ENCODE data around the gene RNF130.
"Not testable (repeated sequence)": the region's sequence is repeated elsewhere in the genome, so short reads cannot be mapped to it uniquely, and the experiment has no call there.

The RNF130 gene

DNA sequence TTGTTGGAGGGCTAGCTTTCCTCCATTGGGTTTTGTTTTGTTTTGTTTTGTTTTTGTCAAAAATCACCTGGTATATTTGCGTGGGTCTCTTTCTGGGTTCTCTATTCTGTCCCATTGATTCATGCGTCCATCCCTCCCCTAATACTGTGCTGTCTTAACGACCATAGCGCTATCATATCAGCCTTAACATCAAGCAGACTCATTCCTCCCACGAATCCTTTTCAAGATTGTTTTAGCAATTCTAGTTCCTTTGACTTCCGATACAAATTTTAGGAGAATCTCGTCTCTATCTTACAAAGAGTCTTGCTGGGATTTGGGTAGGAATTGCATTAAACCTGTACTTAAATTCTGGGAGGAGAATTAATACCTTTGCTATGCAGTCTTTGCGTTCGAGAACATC is 31.1 kb upstream of the RNF130 start:
- FAIRE-seq, result no peak

DNA sequence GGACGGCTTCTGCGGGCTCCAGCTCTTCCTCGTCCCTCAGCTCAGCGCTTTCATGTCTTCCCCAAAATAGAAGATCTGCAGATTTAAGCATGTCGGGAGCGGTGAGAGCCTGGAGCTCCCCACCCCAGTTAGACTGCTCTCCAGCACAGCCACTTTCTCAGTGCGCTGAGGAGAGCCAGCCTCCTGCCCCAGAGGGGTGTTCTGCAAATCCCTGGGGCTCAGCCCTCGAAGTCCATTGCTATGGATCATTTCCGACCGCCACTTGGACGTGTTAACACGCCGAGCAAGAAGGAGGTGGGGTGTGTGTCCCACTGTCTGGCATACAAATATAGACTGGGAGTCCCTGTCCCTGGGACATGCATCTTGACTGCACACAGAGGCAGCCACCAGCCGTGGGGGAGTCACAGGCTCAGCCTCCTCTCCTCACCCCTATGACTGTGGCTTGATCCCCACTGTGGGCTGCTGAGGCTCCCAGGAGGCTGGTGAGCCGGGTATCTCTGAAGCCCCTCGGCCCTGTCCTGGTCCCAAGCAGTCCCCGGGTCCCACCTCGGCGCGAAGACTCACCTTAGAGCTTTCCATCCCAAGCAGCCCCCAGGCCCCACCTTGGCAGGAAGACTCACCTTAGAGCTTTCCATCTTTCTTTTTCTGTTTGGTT is 30.0 kb upstream of the RNF130 start:
- no peak for FAIRE-seq

DNA sequence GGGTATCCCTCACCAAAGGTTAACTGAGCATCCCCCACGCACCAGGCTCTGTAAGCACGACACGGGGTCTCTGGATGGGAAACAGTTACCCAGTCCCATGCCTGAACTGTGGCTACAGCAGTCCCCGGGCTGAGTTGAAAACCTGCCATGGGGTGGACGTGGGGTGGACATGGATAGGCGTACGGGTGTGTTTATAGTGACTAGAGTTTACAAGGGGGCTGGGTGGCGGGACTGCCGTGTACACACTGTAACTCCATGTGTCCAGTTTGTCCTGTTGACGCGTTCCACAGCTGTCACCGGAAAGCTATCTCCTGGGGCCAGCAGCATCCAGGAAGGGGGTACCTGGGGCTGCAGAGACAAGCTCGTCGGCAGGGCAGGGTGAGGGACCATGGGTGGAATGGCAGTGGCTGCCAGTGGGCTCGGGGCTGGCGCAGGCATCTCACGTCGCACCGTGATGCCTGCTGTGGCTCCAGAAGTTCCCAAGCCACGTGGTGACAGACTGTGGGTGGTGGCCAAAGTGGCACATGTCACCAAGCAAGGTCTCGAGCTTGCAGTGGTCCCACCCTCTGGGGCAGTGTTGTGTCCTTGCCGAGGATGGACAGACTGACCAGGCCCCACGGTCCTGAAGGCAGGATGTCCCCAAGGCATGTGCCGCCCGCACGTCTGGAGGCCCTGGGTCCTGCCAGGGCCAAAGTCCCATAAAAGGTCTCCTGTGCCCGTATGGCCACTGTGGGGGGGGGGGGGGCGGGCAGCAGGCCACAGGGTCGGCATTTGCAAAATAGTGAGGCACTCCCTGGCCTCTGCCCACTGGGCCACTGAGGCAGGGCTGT is 29.3 kb upstream of the RNF130 start:
- FAIRE-seq, result no peak

DNA sequence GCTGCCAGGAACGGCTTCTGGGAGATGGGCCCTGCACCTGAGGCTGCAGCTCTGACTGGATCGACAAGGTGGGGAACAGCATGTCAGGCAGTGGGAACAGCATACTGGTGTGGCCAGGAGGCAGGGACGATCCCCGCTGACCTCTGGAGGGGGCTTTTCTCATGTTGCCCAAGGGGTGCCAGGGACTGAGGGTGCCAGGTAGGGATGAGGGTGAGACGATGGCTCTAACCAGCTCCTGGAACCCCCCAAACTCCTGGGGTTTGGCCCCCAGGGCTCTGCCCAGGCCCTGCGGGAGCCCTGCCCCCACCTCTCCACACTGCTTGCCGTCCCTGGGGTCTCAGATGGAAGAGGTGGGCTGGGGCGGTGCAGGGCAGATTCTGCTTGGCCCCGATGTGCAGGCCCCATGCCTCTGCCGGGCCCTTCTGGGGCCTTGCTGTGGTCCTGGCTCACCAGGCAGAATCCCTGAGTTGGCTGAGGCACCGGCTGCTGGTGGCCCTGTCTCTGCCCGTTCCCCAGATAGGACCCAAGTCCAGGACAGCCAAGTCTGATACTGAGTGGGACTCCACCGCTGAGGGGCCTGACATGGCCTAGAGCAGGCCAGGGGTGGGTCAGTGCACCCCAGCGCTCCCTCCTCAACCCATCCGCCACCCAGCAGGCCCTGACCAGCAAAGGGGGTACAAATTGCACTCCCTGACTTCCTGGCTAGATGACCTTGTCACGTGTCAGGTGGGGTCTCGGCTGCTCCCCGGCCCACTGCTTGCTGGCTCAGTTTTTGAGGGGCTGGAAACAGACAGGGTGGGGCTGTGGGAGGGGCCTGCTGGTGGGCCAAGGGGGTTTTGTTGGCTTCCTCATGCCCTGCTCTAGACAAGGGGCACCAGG is 28.4 kb upstream of the RNF130 start:
- FAIRE-seq, result no peak

DNA sequence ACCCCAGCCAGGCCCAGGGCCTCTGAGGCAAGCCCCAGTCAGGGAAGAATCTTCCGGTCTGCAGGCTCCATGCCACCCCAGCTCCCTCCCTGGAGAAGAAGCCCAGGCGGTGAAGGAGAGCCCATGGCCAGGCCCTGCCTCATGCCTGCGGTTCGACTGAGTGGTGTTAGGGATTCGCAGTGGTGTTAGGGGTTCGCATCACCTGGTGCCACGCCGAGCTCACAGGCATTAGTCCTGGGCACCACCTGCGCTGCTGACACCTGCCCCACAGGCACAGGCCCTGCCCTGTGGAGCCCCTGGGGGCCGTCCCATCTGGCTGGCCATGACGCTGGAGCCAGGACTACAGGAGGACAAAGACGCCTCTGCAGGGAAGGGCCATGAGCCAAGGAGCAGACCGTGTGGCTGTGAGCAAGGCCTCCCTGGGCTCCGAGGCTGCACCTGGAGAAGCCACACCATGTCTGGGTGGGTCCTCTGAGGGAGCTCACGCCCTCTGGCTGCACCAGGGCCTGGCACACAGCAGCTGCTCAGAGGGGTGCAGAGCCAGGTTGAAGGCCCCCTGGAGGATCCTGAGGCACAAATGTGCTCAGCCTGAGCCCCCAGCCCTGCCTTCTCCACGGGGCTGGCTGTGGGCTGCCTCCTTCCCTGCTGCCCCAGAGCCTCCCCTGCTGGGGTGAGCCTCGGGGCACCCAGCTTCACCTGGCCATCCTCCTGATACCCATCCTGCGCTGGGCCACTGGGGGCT is 27.6 kb upstream of the RNF130 start:
- FAIRE-seq, result no peak

DNA sequence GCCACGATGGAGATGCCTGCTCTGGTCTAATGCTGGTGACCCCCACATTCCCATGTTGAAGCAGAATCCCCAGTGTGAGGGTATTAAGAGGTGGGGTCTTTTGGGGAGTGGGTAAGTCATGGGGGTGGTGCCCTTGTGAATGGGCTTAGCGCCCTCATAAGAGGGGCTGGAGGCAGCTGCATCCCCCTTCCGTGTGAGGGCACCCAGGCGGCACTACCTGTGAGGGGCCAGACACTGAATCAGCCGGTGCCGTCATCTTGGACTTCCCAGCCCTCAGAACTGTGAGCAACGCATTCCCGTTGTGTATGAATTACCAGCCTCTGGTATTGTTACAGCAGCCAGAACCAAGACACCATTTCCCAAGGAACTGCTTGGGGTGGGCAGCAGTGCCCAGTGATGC is 27.0 kb upstream of the RNF130 start:
- no peak for FAIRE-seq

DNA sequence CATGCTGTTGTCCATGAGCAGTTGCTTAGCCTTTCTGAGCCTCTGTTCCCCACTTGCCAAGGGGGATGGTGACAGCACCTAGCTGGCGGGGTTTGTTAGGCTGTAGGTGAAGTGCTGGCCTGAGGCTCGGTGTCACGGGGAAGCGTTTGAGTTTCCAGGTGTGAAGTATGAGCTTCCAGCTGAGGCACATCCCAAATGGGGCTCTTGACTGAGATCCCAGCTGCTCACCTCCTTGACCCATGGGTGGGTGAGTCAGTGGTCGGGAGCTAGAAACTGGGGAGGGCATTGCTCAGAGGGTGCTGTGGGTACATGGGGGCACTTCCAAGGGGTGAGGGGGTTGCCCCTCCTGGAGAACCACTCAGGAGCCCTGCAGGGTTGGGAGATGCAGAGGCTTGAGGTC is 26.4 kb upstream of the RNF130 start:
- no peak for FAIRE-seq

DNA sequence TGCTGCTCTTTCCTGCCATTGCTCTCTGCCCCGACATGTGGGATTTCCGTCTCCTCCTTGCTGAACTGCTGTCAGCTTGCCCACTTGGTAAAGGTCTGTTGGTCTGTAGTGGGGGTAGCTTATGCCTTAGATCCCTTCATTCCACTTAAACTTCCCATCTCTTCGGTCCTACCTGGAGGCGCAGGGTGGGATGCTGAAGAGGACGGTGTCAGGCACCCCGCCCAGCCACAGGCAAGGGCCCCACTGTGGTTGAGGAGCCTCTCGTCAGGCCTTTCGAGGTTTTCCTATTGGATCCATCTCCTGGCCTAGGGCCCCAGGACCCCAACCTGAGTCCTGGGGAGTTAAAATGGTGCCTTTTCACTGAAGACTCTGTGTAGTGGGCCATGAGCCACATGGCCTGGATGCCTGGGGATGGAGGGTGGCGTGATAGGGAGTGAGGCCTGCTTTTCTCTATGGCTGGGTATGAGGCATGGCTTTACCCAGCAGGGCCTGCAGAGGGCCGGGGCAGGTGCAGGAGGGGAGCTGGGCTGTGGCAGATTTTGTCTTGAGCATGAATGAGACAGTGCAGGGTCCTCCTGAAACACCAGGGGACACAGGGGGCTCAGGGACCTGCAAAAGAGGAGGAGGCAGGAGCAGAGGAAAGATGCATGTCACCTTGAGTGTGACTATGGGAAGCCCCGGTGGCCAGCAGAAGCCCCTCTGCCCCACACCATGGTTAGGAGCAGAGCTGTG is 25.8 kb upstream of the RNF130 start:
- no peak for FAIRE-seq

DNA sequence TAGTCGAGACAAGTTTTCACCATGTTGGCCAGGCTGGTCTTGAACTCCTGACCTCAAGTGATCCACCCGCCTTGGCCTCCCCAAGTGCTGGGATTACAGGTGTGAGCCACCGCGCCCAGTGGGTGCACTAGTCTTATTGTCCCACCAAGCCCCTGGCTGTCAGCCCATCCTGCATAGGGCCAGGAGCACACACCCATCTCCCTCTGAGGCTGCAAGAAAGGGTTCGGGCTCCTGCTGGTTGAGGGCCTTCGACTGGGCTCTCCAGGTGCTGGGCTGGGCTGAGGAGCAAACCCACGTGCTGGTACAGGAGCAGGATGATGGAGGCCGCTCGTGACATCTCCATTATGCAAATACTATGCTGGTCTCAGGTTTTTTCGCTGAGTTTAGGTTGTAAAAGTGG is 25.1 kb upstream of the RNF130 start:
- no peak for FAIRE-seq

DNA sequence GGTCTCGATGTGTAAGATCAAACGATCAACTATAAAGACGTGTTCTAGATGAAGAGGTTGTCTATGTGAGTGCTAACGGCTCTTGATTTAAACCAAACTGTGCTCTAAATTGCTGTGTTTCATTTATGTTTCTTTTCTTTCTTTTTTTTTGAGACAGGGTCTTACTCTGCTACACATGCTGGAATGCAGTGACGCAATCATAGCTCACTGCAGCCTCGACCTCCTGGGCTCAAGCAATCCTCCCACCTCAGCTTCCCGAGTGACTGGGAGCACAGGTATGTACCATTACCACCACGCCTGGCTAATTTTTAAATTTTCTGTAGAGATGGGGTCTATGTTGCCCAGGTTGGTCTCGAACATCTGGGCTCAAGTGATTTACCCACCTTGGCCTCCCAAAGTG is 24.0 kb upstream of the RNF130 start:
- FAIRE-seq, result no peak

DNA sequence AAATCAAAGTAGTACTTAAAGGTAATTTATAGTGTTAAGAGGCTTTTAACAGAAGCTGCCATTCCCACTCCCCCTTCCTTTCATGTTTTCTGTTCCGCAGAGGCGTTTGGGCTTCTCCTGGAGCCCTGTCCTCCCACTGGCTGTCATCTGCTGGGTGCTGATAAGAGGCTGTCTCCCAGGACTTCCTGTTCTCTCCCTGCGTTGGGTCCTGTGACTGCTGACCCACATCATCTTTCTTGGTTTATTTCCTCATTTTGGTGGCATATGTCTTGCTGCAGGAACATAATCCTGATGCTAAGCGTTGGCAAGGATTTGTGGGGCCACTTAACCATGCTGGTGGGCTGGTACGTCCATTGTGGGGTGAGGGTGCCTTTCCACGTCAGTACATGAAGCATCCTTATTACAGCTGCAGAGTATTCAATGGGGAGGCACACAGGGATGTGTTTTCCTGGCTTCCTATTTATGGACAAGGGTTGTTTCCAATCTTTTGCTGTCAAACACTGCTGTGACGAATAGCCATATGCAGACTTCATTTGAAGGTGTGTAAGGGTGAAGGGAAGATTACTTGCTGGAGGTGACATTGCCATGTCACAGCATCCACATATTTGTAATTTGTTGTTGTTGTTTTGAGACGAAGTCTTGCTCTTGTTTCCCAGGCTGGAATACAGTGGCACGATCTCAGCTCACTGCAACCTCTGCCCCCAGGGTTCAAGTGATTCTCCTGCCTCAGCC is 22.3 kb upstream of the RNF130 start:
- no peak for FAIRE-seq

DNA sequence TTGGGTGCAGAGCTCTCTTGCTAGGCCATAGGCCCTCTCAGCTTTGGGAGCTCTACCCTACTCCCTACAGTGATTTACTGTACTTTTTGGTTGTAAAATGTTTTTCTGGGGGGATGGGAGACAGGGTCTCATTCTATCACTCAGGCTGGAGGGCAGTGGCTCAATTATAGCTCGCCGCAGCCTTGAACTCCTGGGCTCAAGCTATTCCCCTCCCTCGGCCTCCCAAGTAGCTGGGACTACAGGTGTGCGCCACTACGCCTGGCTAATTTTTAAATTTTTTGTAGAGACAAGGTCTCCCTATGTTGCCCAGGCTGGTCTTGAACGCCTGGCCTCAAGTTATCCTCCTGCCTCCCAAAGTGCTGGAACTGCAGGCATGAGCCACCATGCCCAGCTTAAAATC is 21.7 kb upstream of the RNF130 start:
- FAIRE-seq, result no peak

DNA sequence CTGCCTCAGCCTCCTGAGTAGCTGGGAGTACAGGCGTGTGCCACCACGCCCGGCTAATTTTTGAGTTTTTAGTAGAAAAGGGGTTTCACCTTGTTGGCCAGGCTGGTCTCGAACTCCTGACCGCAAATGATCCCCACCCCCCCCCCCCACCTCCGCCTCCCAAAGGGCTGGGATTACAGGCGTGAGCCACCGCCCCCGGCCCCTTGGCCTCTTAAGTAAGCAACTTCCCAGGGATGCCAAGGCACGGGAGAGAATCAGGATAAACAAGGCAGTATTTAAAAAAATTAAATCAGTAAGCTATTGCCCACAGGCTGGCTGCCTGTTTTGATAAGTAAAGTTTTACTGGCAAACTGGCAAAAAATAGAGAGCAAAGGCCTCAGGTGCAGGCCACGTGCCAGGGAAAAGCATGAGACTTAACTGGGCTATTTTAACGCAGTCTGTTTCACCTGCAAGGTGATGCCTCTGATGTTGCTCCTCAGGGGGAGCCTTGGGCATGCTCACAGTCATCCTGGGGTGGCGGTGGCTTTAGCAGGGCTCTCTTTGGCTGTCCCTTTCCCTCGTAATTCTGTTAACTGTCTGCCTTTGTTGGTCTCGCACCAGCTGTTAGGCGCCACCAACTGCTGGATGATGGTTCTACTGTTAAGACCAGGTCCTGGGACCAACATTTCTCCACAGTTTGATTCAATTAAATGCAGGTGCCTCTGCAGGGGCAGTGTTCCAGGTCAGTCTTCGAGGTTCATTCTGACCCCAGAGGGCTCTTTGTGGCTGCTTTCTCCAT is 19.4 kb upstream of the RNF130 start:
- FAIRE-seq, result no peak

DNA sequence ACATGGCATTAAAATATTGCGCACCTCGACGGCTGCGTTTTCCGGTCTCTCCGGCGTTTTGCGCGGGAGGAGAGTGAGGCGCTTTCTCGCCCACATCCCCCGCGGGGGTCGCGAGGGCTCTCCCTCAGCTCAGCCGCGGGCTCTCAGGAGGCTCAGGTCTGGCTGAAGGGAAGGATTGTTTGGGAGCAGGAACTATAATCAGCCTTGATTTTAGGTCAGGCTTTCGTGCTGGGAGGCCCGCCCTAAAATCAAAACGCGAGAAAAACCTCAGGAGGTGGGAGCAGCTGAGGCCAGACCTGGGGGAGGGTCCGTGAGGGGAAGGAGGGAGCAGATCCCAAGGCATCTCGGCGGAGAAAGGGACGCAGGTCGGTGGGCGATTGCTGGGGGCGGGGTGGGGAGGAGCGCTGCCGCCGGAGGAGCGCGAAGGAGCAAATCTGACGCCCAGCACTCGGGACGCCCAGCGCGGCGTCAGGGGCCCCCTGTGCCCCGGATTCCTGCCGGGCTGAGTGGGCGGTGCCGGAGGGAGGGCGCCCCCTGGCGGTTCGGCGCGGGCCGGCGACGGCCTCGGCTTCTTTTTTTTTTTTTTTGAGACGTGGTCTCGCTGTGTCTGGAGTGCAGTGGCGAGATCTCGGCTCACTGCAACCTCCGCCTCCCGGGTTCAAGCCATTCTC is 18.7 kb upstream of the RNF130 start:
- no peak for FAIRE-seq

DNA sequence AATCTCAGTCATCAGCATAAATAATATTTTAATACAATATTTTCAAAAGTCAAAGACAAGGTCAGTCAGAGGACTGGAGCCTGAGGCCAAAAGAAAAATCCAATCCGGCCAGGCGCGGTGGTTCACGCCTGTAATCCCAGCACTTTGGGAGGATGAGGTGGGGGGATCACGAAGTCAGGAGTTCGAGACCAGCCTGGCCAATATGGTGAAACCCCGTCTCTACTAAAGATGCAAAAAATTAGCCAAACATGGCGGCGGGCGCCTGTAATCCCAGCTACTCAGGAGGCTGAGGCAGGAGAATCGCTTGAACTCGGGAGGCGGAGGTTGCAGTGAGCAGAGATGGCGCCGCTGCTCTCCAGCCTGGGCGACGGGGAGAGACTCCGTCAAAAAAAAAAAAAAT is 18.1 kb upstream of the RNF130 start:
- not testable (repeated sequence) for FAIRE-seq

DNA sequence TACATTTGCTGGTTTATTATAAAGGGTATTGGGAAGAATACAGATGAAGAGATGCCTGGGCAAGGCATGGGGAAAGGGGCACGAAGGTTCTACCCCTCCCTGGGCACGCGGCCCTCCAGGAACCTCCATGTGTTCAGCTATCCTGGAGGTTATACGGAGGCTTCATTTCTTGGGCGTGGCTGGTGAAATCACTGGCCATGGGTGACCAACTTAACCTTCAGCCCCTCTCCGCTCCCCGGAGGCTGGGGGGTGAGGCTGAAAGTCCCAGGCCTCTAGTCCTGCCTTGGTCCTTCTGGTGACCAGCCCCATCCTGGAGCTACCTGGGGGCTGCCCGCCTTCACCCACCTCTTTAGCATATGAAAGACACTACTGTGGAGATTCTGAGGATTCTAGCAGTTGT is 17.0 kb upstream of the RNF130 start:
- no peak for FAIRE-seq

DNA sequence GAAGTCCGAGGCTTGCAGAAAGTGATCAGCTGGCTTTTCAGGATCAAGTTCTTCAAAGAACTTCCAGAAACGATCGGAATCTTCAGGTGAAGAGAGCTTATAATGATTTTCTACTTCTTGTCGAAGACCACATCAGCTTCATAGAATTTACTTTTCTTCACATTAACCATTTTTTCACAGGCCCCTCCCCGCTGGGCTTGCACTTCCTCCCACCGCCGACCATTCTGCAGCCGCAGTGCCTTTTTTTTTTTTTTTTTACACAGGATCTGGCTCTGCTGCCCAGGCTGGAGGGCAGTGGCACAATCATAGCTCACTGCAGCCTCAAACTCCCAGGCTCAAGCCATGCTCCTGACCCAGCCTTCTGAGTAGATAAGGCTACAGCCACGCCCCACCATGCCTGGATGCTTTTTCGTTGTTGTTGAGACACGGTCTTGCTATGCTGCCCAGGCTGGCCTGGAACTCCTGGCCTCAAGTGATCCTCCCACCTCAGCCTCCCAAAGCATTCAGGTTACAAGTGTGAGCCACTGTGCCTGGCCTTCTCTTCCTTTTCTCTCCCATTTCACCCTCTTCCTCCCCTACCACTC is 15.3 kb upstream of the RNF130 start:
- no peak for FAIRE-seq

DNA sequence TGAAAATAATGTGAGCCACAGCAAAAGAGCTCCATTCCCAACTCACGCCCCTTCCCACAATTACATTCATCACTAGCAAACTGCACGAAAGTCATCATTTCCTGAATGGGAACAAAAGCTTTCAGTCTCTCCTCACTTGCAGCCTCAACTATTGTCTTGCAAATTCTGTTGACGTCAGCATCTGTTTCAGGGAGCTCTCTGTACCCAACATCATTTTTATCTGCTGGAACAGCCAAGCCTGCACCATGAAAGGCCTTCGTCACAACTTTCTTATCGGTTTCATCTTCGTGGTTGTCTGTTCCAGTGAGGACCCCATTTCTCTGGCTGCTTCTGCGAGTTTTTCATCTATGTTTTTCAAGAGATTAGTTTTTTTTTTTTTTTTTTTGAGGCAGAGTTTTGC is 14.3 kb upstream of the RNF130 start:
- FAIRE-seq, result no peak
